NCI-H1930 (cell line): Measurements from ENCODE around the gene PIK3C3.
"Not testable (repeated sequence)": the region's sequence is repeated elsewhere in the genome, so short reads cannot be mapped to it uniquely, and the experiment has no call there.

Experiments used
- DNase-seq, 2 experiments: peaks; one replicate each; lab custom pipeline; 2025; lab: John Stamatoyannopoulos, UW

PIK3C3 gene

DNA sequence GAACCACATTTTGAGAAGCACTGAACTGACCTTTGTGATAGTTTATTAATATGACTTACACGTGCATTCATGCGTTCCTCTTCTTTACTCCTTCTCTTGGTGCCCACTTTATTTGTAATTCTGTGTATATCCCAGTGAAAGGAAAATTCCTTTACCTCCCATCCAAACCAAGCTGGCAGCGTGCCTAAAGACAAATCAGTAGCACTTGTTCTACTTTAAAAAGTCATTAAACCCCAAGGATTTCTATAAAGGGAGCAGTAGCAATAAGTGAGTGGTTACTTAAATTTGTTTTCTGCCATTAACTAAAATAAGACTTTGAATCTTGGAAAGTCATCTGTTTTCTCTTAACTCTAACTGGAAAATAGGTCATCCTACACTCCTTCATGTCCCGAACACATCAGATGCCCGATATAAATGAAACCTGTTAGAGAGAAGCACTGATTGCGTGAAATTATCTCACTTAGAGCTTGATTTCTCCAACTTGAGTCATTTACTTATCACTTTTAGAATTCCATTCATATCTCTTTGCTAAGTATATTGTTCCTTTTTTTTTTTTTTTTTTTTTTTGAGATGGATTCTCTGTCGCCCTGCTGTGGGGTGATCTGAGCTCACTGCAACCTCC, 10.7 kb downstream of the PIK3C3 start:
- no peak for DNase-seq

DNA sequence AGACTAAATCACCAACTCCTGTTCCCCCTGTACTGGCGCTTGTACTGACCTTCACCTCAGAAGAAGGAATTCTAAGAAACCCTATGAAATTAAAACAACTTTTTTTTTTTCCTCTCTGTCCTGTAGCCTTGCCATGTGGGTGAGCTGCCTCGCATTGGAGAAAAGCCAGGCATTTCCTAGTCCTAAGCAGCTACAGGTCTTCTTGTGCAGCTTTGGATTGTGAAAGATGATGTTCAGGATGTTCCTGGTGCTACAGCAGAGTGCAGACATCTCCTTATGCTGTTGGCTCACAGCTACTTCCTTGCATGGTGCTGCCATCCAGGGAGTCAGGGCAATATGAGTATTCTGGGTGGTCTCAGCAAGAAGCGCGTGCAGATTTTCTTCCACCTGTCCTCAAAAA, 11.9 kb downstream of the PIK3C3 start:
- DNase-seq: no peak

DNA sequence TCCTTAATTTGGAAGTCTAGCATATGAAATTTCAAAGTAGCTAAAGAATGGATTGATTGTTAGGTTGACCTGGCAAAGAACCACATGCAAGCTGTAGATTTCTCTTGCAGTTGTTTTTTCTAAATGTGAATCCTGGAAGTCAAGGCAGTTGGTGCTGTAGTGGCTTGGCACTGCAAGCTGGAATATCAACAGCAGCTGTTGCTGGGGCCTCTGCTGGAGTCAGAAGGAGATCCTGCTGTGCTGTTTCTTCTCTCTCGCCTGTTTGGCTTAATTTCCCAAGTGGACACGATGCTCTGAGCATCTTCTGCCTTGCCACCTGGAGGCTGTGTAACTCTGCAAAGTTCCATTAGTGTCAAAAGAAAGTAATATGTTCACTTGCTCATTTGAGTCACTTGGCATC, 12.6 kb downstream of the PIK3C3 start:
- no peak for DNase-seq

DNA sequence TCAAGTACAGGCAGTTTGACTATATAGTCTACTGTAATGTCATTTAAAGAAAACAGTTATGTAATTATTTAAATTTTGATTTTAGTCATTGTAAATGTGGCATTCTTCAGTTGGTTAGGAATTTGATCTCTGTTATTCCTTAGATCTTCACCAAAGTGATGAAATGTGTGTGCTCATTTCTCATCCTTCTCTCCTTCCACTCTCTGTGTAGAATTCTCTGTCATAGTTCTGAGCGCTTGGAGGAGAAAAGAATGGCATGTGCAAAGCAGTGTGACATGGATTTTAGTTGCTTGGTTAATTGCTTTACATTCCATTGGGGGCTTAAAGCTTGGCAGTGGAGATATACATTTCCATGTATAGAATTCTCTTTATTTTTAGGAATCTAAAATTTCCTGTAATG, 14.8 kb downstream of the PIK3C3 start:
- no peak for DNase-seq

DNA sequence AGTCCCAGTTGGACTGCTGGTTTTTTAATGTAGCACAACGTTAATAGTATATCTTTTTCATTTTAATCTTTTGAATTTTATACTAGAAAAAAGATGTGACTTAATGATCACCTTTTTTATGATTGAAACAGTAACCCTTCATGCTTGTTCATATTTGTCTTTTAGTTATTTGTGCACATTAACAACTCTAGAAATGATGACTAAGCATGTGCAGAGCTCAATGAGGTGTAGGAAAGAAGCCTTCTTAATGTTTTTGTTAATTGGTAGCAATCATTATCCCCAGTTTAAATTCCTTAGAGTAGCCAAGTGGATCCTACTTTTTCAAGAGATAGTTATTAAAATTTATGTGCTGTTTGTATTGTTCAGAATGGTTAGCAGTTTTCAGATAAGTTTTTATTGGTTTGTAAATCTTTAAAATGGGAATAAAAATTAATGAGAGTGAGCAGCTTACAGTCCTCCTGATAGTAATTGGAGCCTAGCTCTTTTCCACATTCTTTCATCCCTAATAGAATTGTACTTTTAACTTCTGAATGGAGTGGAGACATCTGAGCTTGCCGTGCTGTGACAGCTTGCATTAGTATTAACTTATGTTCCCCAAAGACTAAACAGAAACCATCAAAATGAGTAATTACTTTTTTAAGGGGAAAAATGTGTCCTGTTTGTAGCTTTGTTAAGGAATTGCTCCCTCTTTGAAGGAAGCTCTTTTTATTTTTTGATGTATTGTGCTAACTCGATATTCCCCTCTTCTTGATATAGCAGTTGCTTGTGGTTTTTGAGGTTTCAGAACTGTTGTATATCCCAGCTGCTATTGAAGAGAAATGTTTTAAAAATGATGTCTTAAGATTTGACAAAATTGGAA, 17.3 kb downstream of the PIK3C3 start:
- DNase-seq: no peak

DNA sequence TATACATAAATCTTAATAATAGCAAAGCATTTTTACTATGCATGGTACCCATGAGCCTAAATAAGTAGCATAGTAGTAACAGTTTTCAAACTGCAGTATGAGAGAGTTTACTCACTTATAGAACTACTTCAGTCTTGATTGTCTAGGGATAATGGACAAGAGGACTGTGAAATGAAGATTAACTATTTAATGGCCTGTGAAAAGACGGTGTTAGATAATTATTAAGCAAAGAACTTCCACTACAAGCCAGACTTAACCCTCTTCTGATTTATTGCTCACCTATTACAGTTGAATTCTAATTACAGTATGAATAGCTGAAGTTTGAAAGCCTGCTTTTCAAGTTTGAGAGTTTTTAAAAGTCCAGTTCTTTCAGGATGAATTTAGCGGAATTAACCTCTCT, 18.9 kb downstream of the PIK3C3 start:
- no peak for DNase-seq

DNA sequence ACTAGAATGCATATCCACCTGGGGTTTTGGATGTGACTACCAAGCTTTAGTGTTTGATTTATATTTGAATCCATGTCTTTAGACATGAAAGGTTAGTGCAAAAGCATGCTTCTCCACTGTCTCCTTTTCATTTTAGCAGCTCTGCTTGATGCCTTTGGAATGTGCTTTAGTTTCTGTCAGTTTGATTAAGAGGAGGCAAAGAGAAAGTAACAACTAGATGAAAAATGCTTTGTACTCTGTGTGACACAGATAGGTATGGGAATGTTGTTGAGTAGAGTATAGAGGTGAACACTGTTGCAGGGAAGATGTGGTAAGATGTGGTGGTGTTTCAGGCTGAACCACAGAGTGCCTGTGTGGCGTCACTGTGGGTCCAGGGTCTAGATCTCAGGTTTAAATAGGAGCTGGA, 19.8 kb downstream of the PIK3C3 start:
- DNase-seq: no peak

DNA sequence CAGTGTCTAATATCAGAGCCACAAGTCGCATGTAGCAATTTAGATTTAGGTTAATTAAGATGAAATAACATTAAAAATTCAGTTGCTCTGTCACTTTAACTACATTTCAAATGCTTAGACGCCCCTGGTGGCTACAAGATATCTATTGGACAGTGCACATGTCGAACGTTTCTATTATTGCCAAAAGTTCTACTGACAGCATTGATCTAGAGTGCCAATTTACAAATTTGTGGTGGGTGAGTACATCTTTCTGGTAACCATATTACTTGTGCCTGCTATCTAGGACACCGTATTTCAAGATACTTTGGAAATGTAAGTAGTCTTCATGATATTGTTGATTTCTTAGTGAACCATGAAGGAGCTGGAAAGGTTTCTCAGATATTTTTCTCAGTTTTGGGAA, 20.2 kb downstream of the PIK3C3 start:
- DNase-seq: no peak

DNA sequence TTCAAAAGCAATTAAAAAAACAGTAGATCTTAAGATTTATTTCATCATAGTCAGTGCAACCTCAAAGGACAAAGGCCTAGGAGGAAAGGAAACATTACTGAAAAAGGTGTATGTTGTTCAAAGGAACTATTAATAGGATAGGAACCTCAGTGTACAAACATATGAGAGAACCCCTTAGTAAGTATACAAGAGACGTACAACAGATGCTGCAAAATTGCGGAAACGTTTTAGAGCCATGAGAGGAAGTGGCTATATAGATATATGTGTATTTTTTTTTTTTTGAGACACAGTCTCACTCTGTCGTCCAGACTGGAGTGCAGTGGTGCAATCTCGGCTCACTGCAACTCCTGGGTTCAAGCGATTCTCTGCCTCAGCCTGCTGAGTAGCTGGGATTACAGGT, 22.2 kb downstream of the PIK3C3 start:
- no peak for DNase-seq

DNA sequence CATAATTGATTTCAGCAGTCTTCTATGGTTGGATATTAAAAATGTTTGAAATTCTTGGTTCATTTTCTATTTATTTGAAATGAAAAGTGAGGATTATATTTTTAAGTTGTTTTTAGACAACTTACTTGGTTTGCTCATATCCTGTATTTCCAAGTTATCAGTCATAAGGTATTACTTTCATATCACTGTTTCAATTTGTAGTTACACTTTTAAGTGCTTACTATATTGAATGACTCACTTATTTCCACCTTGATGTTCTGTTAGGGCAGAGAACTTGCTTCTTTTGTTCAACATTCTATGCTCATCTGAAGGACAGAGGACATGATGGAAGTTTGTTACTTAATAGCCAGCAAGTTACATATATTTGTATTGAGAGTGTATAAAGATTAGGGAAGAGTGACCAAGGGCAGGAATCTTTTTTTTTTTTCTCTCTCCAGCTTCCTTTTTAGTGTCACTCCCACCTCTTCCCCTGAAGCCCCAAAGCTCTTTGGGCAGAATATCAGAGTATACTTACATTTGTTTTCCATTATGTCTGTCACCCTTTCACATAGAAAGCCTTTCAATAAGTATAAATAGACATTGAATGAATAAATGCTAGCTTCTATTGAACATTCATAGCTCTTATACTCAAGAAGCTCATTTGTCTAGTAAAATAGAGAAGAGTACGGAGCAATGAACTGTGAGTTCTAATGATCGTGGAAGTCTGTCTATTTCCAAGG, 28.1 kb downstream of the PIK3C3 start:
- no peak for DNase-seq

DNA sequence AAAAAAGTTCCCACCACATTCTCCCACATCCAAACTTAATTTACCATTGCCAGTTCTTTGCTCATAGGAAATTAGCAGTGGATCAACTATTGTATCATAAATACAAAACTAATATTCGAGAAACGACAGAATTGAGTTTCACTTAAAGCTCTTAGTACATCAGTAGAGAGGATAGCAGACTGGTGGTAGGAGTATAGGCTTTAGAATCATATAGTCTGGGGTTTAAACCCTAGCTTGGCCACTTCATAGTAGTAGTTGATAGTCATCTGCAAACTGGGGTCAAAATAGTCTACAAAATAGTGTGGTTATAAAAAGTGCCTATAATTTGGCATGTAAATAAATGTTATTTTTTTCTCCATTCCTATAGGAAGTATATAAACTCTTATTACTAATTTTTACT, 30.9 kb downstream of the PIK3C3 start:
- no peak for DNase-seq

DNA sequence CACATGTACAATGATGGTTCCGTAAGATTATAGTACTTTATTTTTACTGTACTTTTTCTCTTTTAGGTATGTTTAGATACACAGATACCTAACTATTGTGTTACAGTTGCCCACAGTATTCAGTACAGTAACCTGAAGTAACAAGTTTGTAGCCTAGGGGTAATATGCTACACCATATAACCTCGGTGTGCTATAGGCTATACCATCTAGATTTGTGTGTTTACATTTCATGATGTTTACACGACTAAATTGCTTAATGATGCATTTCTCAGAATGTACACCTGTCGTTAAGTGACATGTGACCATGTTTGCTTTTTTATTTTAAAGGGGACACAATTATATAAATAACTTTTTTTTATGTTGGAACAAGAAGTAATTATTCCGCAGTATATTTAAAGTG, 34.5 kb downstream of the PIK3C3 start:
- peak; percentile 68 to 79 for DNase-seq

DNA sequence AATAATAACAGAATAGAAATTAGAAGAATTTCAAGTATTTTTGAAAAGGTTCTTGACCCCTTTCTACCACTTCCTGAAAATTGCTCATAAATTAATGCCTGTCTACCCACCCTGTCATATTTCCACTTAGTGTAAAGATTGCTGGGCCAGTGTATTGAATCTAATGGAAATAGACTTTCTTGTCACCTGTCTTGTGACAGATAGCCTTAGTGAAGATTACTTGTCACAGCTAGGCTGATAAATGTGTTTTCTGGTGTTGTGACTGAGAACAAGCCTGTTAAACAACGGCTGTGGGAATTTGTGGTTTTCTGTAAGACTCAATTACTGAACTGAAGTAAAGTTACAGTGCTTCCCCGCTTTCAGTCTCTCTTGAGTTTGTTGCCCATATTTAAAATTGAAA, 37.0 kb downstream of the PIK3C3 start:
- DNase-seq: no peak

DNA sequence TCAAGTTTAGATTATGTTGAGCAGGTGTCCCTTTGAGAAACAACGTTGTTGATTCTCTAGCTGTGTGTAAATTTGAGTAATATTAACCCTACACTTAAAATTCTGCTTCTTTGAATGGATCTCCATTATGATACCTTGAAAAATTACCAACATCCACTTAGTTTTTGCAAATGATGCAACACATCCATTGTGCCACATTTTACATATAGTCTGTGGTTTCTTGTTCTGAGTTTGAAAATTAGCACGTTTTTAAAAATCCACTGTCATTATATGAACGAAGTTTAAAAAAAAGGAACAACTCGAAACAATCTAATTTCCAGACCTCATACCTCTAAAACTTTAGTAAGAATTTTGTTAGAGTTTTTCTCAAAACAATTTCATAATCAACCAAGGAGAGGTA, 37.7 kb downstream of the PIK3C3 start:
- peak in 1 of 2 experiments; percentile 27 for DNase-seq

DNA sequence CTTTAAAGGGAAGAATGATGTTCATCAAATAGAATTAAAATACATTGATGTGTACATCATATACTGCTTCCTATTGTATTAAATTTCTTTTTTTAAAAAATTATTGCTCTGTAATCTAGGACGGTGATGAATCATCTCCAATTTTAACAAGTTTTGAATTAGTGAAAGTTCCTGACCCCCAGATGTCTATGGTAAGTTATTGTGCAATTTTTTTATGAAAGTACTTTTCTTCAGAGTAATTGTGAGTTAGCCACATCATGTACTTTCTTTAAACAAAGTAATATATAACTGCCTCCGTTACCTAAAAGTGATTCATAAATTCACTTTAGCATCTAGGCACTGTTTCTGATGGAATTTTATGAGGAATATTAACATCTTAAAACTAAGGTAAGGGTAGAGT, 38.1 kb downstream of the PIK3C3 start:
- no peak for DNase-seq

DNA sequence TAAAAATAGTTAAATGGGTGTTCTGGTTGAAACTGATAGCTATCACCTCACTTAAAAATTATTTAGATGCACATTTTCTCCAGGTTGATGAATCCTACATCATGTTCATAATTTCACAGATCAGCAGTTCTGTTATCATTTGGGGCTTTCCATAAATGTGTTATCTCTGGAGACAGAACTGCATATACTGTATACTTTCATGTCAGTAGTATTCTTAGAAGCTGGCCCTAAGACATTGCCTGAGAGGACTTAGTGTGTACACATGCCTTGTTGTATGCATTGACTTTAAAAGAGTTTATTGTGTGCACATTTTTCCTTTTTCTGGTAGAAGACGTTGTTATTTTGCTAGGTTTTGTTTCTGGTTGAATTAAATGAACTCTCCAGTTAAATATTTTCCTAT, 41.0 kb downstream of the PIK3C3 start:
- DNase-seq: no peak

DNA sequence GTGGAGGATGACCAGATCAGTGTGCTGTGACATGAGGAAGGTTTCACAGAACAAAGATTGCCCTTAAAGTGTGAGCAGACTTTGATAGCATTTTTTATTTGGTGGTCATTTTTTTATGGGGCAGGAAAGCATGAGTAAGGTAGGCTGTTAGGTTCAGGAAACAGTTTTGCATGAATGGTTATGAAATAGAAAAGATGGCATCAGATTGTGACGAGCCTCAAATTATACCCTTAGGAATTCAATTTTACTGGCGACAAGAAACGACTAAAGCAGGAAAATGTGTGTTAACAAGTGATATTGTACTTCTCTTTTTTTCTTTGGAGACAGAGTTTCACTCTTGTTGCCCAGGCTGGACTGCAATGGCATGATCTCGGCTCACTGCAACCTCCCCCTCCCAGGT, 44.7 kb downstream of the PIK3C3 start:
- DNase-seq: no peak

DNA sequence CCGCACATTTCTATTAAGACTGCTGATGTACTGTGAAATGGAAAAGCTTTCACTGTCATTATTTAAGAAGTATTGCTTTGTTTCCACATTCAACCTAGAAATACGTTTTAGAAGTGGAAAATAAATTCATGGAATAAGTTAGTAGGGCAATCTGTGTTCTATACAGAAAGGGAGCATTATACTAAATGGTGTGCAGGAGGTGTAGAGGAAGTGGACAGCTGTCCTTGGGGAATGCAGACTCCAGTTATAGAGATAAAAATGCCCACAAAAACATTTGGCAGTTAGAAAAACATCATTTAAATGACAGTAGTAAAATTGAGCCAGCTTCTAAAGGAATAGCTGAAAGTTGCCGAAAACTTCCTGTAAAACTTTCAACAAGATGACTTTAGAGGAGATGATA, 46.8 kb downstream of the PIK3C3 start:
- DNase-seq: no peak

DNA sequence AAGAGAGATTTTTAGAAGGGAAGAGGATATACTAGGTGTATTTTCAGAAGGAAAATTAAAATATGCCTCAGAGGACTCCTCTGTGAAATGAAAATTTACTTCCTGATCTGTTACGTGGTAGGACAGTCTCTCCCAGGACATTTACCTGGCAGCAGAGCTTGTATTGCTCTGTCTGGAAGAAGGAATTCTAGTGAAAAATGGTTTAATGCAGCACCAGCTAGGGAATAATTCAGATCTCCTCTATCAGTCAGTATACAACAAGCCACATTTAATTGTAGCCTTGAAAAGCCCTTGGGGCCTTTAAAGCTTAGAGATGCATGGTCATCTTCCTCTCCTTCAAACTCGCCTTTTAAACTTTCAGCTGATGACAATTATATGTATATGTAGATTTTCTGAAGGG, 49.6 kb downstream of the PIK3C3 start:
- no peak for DNase-seq

DNA sequence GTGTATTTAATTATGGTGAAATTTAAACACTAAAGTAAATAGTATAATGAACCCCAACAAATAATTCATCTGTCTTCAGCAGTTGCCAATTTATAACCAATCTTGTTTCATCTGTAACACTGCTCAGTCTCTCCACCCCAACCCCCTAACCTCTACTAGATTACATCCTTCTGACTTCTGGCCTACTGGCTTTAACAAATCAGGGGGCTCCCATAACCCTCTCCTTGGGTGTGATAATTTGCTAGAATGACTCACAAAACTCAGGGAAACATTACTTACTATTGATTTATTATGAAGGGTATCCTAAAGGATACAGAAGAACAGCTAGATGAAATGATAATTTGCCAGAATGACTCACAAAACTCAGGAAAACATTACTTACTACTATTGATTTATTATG, 50.7 kb downstream of the PIK3C3 start:
- DNase-seq: no peak

DNA sequence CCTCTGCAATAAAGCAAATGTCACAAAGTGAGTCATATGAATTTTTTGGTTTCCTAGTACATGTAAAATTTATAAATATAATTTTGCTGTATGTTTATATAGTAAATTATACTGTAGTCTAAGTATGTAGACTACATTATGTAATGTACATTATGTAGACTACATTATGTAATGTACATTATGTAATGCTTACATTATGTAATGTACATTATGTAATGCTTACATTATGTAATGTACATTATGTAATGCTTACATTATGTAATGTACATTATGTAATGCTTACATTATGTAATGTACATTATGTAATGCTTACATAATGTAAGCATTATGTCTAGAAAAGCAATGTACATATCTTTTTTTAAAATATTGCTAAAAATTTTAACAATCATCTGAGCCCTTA, 54.4 kb downstream of the PIK3C3 start:
- DNase-seq: not testable (repeated sequence)

DNA sequence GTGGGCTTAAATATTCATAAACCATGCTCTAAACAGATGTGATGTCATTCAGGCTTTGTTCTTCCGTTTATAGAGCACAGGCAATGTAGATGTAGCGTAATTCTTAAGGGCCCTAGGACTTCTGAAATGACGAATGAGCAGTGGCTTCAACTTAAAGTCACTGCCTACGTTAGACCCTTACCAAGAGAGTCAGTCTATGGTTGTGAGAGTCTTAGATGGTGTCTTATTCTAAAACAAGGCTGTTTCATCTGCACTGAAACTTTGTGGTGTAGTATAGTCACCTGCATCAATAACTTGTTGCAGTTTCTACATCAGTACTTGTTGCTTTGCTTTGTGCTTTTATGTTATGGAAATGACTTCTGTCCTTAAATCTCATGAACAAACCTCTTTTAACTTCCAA, 56.0 kb downstream of the PIK3C3 start:
- DNase-seq: no peak

DNA sequence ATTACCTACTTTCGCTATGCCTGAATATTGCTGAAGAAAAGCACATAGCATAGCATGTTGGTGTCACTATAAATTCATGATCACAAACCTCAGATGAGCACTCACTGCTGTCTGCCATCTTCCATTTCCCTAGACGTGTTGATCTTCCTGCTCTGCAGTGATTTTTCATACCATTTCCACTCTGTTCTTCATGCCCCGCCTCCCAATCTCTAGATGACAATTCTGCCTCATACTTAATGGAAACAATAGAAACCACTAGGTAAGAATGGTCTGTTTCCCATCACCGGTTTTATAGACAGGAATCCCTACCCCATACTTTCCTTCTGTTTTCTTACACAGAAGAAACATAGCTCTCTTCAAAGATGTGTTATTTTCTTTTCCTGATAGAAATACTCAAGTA, 63.8 kb downstream of the PIK3C3 start:
- DNase-seq: no peak
